HUES64 (cell line): ENCODE results near the gene FAM32A.

ENCODE experiments used
- H3K27ac ChIP-seq: 2 replicates; pipeline ENCODE4 v1.7.0; 2013; ENCODE audit warnings: low read depth, low read length, inconsistent platforms
- H3K27me3 ChIP-seq: 2 replicates; pipeline ENCODE4 v1.6.1; 2013; ENCODE audit warnings: mild to moderate bottlenecking, low read length; ENCODE audit not compliant: insufficient read depth
- H3K36me3 ChIP-seq: 2 replicates; pipeline ENCODE4 v1.6.1; 2013; ENCODE audit warnings: mild to moderate bottlenecking, low read length; ENCODE audit not compliant: insufficient read depth
- H3K4me1 ChIP-seq: 2 replicates; pipeline ENCODE4 v1.6.1; 2013; ENCODE audit warnings: mild to moderate bottlenecking, low read length, moderate library complexity; ENCODE audit not compliant: insufficient read depth
- H3K4me3 ChIP-seq: 2 replicates; pipeline ENCODE4 v1.5.1; 2013; ENCODE audit warnings: mild to moderate bottlenecking, low read length, moderate library complexity
- H3K9ac ChIP-seq: 2 replicates; pipeline ENCODE4 v1.6.1; 2013; ENCODE audit warnings: mild to moderate bottlenecking, low read depth, low read length
- H3K9me3 ChIP-seq: 2 replicates; pipeline ENCODE4 v1.6.1; 2013; ENCODE audit warnings: low read depth, low read length; ENCODE audit not compliant: insufficient read depth
- WGBS: fragments of 150-250, 120-280 bp; methylation state at CpG from one replicate; pipeline ENCODE4 v1.1.7; 2013; ENCODE audit warnings: missing lambda C conversion rate; 5-methylcytosine and 5-hydroxymethylcytosine counted together

FAM32A gene

GRCh38 chr19:16191216-16191908, 6.2 kb downstream of the FAM32A start:
- H3K36me3 ChIP-seq: peaks cover 51% of the 10 kb centered on the region
- no peaks in the 10 kb centered on the region for H3K27me3 ChIP-seq
- no peaks in the 10 kb centered on the region for H3K9me3 ChIP-seq
- no peaks in the 10 kb centered on the region for H3K4me1 ChIP-seq
- no peak overlapping the region for H3K9ac ChIP-seq
- H3K4me3 ChIP-seq: no peak overlapping the region
- WGBS: 94% methylated on average over 16 of the region's 16 CpGs
- no peak overlapping the region for H3K27ac ChIP-seq

- Histone ChIP-seq H3K27me3 (no peaks in the 10 kb centered on the region), H3K36me3 (peaks cover 37% of the 10 kb centered on the region), H3K9ac (no peak overlapping the region), H3K4me3 (no peak overlapping the region), H3K9me3 (no peaks in the 10 kb centered on the region), H3K27ac (no peak overlapping the region), H3K4me1 (peaks cover 5% of the 10 kb centered on the region; the same call in 1 of the 2 replicates)
- 60% methylated on average over 10 of the region's 10 CpGs for WGBS
Measured at GRCh38 chr19:16193466-16193865, 8.3 kb downstream of the FAM32A start.

DNA sequence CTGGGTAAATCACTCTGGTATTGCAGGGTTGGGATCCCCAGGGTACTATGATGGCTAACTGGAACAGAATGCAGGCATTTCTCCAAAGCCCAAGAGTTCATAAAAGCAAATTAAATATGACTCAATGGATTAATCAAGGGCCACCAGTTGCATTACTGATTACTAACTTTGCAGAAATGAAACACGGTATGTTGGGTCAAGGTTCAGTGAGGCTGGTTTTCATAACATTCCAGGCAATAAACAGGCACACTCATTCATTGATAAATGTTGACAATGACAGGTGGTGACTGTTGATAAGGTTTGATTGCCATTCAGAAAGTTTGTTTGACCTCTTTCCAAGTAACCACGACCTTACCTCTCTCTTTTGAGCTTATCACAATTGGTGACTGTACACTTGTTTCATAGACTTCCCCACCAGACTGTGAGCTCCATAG, 12.0 kb downstream of the FAM32A start:
- Histone ChIP-seq H3K36me3 (peaks cover 2% of the 10 kb centered on the region; the same call in 1 of the 2 replicates), H3K4me1 (peaks cover 5% of the 10 kb centered on the region; the same call in 1 of the 2 replicates), H3K9ac (peak overlapping the region; percentile 57), H3K9me3 (no peaks in the 10 kb centered on the region), H3K4me3 (peak overlapping the region; percentile 94), H3K27me3 (no peaks in the 10 kb centered on the region), H3K27ac (peak overlapping the region; percentile 3; the same call in 1 of the 2 replicates)
- 61% methylated on average over 2 of the region's 2 CpGs for WGBS

DNA sequence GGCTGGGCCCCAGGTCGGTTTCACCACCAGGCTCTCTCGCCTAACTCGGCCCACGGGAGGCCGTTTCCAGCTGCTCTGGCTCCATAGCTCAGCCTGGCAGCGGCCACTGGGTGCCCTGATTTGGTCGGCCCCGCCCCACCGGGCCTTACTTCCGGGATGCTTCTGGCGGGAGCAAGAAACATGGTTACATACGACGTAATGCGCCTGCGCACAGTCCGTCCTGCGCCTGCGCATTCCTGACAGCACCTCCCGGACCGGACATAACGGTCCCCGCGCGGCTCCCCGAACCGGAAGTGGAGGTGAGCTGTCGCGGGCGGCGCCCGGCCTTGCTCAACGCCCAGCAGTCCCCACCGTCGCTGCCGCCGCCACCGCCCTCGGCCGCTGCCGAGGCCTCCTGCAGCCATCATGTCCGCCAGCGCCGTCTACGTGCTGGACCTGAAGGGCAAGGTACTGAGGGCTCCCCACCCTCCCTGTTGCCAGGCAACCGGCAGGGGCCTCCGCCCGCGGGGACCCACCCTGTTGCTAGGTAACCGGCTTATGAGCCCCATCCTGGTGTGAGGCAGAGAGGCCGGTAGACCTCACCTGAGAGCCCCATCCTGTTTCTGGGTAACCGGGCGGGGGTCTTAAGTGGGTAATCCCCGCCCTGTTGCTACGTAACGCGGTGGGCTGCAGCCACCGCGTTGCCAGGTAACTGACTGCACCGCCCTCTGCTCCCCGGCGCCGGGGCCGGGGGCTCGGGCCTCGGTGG, 12.6 kb downstream of the FAM32A start, which contains the start of gene AP1M1:
Gene AP1M1 (plus strand): TSS at position 290 of the 748 bp plus-strand sequence. CDS start 116 bp downstream, at position 406.
- under 1% methylated on average over 65 of the region's 65 CpGs for WGBS
- Histone ChIP-seq H3K27me3 (no peaks in the 10 kb centered on the region), H3K9ac (peak within 1 kb of the TSS; percentile 75), H3K36me3 (no peaks in the 10 kb centered on the region), H3K4me3 (peak within 1 kb of the TSS; percentile 94), H3K27ac (peak within 1 kb of the TSS; percentile 51), H3K4me1 (peaks cover 5% of the 10 kb centered on the region; the same call in 1 of the 2 replicates), H3K9me3 (no peaks in the 10 kb centered on the region)

DNA sequence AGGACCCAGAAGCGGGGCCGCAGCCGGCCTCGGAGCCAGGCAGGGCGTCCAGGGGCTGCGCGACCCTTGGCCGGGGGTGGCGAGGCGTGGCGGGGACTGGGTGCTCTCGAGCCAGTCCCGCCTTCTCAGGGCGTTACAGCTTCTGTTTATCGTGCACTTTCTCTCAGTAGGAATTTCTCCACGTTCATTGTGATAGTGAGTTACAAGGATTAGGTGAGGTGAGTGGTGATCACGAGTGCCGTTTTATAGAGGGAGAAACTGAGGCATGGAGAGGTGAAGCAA, 13.1 kb downstream of the FAM32A start:
- H3K4me1 ChIP-seq: peaks cover 5% of the 10 kb centered on the region; the same call in 1 of the 2 replicates
- WGBS: 4% methylated on average over 18 of the region's 18 CpGs
- 0 out of 2 replicates have a peak, but pooled peaks cover 2% of the 10 kb centered on the region for H3K36me3 ChIP-seq
- no peaks in the 10 kb centered on the region for H3K9me3 ChIP-seq
- H3K9ac ChIP-seq: peak overlapping the region; percentile 75
- H3K27ac ChIP-seq: 0 out of 2 replicates have a peak overlapping the region, but pooled peaks have one; percentile 51
- H3K27me3 ChIP-seq: no peaks in the 10 kb centered on the region
- peak overlapping the region; percentile 94 for H3K4me3 ChIP-seq

DNA sequence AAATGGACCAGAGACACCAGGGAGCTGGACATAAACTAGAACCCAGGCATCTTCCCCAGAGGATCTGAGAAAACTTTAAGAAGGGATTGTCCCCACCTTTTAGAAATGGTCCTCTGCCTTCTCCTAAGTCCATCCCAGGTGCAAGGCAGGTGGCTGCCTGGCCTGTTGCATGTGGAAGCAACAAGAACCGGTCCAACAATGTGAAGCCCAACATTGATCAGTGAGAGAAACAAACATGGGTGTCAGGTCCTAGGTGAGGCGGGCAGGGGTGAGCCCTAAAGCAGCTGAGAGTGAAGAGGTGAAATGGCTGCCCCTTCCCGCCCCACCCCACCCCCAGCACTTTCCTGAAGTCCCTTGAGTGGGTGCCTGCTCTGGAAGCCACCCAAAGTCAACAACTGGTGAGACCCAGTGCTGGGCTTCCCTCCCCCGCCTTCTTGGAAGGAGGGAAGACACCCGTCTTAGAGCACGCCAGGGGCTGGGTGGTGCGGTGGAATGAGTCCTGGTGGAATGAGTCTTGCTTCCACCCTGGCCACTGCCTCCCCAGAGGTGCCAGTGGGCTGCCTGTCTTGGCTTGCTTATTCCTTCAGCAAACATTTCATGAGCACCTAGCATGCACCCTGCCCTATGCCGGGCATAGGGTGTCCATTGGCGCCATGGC, 14.2 kb downstream of the FAM32A start:
- no peaks in the 10 kb centered on the region for H3K9me3 ChIP-seq
- H3K27ac ChIP-seq: no peak overlapping the region
- no peaks in the 10 kb centered on the region for H3K27me3 ChIP-seq
- no peak overlapping the region for H3K9ac ChIP-seq
- peaks cover 8% of the 10 kb centered on the region; the same call in 1 of the 2 replicates for H3K36me3 ChIP-seq
- H3K4me1 ChIP-seq: peaks cover 5% of the 10 kb centered on the region; the same call in 1 of the 2 replicates
- no peak overlapping the region for H3K4me3 ChIP-seq
- WGBS: 90% methylated on average over 9 of the region's 9 CpGs

GRCh38 chr19:16200038-16201010, 15.1 kb downstream of the FAM32A start:
- Histone ChIP-seq H3K36me3 (peaks cover 8% of the 10 kb centered on the region; the same call in 1 of the 2 replicates), H3K4me3 (no peak overlapping the region), H3K9me3 (no peaks in the 10 kb centered on the region), H3K27ac (no peak overlapping the region), H3K9ac (no peak overlapping the region), H3K27me3 (no peaks in the 10 kb centered on the region), H3K4me1 (peaks cover 5% of the 10 kb centered on the region; the same call in 1 of the 2 replicates)
- 91% methylated on average over 20 of the region's 20 CpGs for WGBS

- Histone ChIP-seq H3K27me3 (no peaks in the 10 kb centered on the region), H3K36me3 (peaks cover 8% of the 10 kb centered on the region; the same call in 1 of the 2 replicates), H3K9me3 (no peaks in the 10 kb centered on the region), H3K4me3 (no peak overlapping the region), H3K4me1 (peaks cover 5% of the 10 kb centered on the region; the same call in 1 of the 2 replicates), H3K9ac (no peak overlapping the region), H3K27ac (no peak overlapping the region)
- 97% methylated on average over 4 of the region's 4 CpGs for WGBS
Measured at GRCh38 chr19:16201011-16201391, 15.8 kb downstream of the FAM32A start.

GRCh38 chr19:16202320-16203255, 17.4 kb downstream of the FAM32A start:
- H3K27ac ChIP-seq: no peak overlapping the region
- no peaks in the 10 kb centered on the region for H3K9me3 ChIP-seq
- H3K4me3 ChIP-seq: no peak overlapping the region
- no peaks in the 10 kb centered on the region for H3K27me3 ChIP-seq
- H3K36me3 ChIP-seq: peaks cover 8% of the 10 kb centered on the region; the same call in 1 of the 2 replicates
- H3K4me1 ChIP-seq: no peaks in the 10 kb centered on the region
- no peak overlapping the region for H3K9ac ChIP-seq
- WGBS: 91% methylated on average over 21 of the region's 22 CpGs
